Retinal pigment epithelial cell (primary cell): ENCODE measurements around the gene GNAT3.

ENCODE experiments used
- DNase-seq: peaks from one replicate; pipeline ENCODE4 v3.0.0-alpha.2; 2010; ENCODE audit warnings: low read depth
- H3K4me3 ChIP-seq: 2 replicates; pipeline ENCODE4 v1.5.1; 2011; ENCODE audit warnings: mild to moderate bottlenecking, low read length, control low read depth, moderate library complexity
- CTCF ChIP-seq: conservative IDR thresholded peaks from 2 replicates; pipeline ENCODE4 v1.5.1; 2011; ENCODE audit warnings: low read depth, low read length, control low read depth, inconsistent platforms

The GNAT3 gene

GRCh38 chr7:80414331-80414730 lies 97.5 kb downstream of the GNAT3 start:
- TF ChIP-seq CTCF = no peak
- H3K4me3 ChIP-seq = no peak overlapping the region
- DNase-seq = no peak

GRCh38 chr7:80413383-80413945 lies 98.4 kb downstream of the GNAT3 start:
- H3K4me3 ChIP-seq = no peak overlapping the region
- no peak for DNase-seq
- no peak for TF ChIP-seq CTCF

GRCh38 chr7:80412842-80413241 lies 99.0 kb downstream of the GNAT3 start:
- no peak overlapping the region for H3K4me3 ChIP-seq
- no peak for TF ChIP-seq CTCF
- no peak for DNase-seq

GRCh38 chr7:80411621-80412020 lies 100.2 kb downstream of the GNAT3 start:
- no peak for DNase-seq
- H3K4me3 ChIP-seq = no peak overlapping the region
- TF ChIP-seq CTCF = no peak

- TF ChIP-seq CTCF = no peak
- DNase-seq = no peak
- no peak overlapping the region for H3K4me3 ChIP-seq
Observed at GRCh38 chr7:80410081-80410480, 101.8 kb downstream of the GNAT3 start.
